Measurements from ENCODE around the gene FOSL2.

The FOSL2 gene

GRCh38 chr2:28392297-28393113 is at the start of gene FOSL2:
Gene FOSL2 (plus strand): TSS chr2:28392858. CDS start chr2:28393721, 863 bp downstream.
- peak; percentile 94 for DNase-seq

GRCh38 chr2:28343184-28343942 is 49.3 kb upstream of the FOSL2 start:
- DNase-seq, result no peak

- no peak for DNase-seq
These were observed 48.5 kb upstream of the FOSL2 start for GRCh38 chr2:28343971-28344715.

GRCh38 chr2:28344756-28345373 is 47.8 kb upstream of the FOSL2 start:
- DNase-seq, result no peak

GRCh38 chr2:28345619-28346018 is 47.0 kb upstream of the FOSL2 start:
- peak; percentile 18 for DNase-seq

- no peak for DNase-seq
These were observed 46.1 kb upstream of the FOSL2 start for GRCh38 chr2:28346587-28346986.

- no peak for DNase-seq
These were observed 45.5 kb upstream of the FOSL2 start for GRCh38 chr2:28347193-28347592.

- DNase-seq, result no peak
These were observed 45.1 kb upstream of the FOSL2 start for GRCh38 chr2:28347596-28347995.

GRCh38 chr2:28348149-28348567 is 44.5 kb upstream of the FOSL2 start:
- DNase-seq, result no peak

GRCh38 chr2:28348921-28349320 is 43.7 kb upstream of the FOSL2 start:
- no peak for DNase-seq

- DNase-seq, result no peak
These were observed 43.0 kb upstream of the FOSL2 start for GRCh38 chr2:28349546-28350165.

- no peak for DNase-seq
These were observed 42.5 kb upstream of the FOSL2 start for GRCh38 chr2:28350196-28350595.

- no peak for DNase-seq
These were observed 41.8 kb upstream of the FOSL2 start for GRCh38 chr2:28350791-28351285.

- no peak for DNase-seq
These were observed 41.0 kb upstream of the FOSL2 start for GRCh38 chr2:28351621-28352020.

GRCh38 chr2:28352104-28352503 is 40.6 kb upstream of the FOSL2 start:
- no peak for DNase-seq

GRCh38 chr2:28352610-28353195 is 40.0 kb upstream of the FOSL2 start:
- DNase-seq, result no peak

GRCh38 chr2:28354920-28355520 is 37.6 kb upstream of the FOSL2 start:
- DNase-seq, result no peak

- DNase-seq, result no peak
These were observed 37.0 kb upstream of the FOSL2 start for GRCh38 chr2:28355521-28356094.

- no peak for DNase-seq
These were observed 36.4 kb upstream of the FOSL2 start for GRCh38 chr2:28356095-28356911.

- DNase-seq, result no peak
These were observed 35.6 kb upstream of the FOSL2 start for GRCh38 chr2:28357055-28357454.

Measured in NCI-H510A (cell line).